ENCODE measurements around the gene MTM1. TPM values are rescaled to one million over a fixed set of nuclear protein-coding genes. Genes with fewer than 3 reads are reported as not detected.

MTM1 gene
- total RNA-seq (2022; extraction: Qiagen RNA extraction; ENCODE audit: low read depth): 5.7 to 8.6 TPM (median 7.6 TPM) in 5 replicates

DNA sequence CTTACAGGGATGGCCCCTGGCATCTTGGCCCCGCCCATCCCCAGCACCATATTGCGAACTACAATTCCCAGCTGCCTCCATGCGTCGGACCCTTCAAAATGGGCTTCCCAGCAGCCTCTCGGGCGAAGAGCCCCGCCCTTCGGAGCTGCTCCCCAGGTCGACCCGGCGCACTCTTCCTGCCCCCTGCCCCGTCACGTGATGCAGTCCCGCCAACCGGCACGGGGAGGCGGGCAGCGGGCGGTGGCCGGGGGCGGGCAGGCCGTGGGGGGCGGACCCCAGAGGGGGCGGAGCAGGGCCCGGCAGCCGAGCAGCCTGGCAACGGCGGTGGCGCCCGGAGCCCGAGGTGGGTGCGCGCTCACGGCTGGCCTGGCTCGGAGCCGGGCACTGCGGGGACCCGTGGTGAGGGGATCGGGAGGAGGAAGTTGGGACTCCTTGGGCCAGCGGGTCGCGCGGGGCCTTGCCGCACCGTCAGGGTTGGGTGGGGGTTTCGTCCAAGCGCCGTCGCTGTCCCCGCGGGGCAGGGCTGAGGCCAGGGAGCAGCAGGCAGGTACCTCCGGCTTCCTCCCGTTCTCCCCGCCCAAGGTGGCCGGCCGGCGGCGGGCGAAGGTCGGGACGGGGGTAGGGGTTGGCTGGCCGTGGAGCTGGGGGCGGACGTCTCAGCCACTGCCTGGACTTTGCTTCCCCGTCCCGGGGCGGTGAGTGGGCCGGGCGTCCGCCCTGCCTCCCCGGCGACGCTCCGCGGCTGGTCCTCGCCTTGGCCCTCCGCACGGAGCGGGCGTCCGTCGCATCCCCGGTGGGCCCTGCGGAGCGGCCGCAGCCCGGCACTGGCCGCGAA, at the start of gene MTM1:
Gene MTM1 (plus strand): TSS at position 302 of the 835 bp plus-strand sequence. CDS start 23,994 bp downstream, outside the sequence.

DNA sequence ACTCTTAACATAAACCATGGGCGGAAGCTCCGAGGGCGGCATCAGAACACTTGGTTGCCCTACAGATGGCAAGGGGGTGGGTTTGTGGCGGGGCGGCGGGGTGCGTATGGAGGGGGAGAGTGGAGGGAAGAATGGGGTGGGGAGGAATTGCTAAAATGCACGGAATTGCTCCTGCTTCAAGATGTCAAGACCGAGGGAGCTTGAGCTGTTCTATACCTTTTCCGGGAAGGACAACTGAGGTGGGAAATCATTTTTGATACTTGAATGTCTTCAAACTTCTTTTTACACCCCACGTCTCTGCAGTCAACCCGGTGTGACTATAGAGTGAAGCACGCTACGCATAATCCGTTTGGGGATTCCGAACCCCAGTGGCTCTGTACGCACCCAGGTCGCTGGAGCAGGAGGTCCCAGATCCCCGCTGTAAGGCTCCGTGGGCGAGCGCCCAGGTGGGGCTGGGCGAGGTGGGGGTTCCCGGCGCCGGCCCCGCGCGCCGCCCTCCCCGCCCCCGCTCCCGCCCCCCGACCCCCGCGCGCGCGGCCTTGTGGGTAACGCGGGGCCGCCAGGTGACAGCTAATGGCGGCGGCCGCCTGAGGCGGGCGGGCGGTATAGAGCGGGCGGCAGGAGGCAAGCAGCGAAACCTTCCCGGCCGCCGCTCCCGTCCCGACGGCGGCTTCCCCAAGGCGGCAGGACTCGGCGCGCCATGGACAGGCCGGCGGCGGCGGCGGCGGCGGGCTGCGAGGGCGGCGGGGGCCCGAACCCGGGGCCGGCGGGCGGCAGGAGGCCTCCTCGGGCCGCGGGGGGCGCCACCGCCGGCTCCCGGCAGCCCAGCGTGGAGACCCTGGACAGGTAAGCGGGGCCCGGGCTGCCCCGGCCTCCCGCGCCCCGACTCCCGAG, 124.7 kb downstream of the MTM1 start, which contains the start of gene MTMR1:
Gene MTMR1 (plus strand): TSS at position 566 of the 894 bp plus-strand sequence. CDS start 135 bp downstream, at position 701.

Other genes with a start within 250 kb of the MTM1 start
- 11.2 to 12.5 TPM (median 11.5 TPM) in 5 replicates for gene MAMLD1, start 205.3 kb upstream of the MTM1 start, total RNA-seq (2022; extraction: Qiagen RNA extraction; ENCODE audit: low read depth)
- 16.2 to 19.1 TPM (median 17.9 TPM) in 5 replicates for gene MTMR1, start 124.8 kb downstream of the MTM1 start, total RNA-seq (2022; extraction: Qiagen RNA extraction; ENCODE audit: low read depth)